ENCODE results near the gene ZIC4.

The ZIC4 gene

GRCh38 chr3:147355084-147355752 is 51.1 kb downstream of the ZIC4 start:
- no peak for DNase-seq (ENCODE audit: low read depth in 3 of 3)

- DNase-seq (ENCODE audit: low read depth in 3 of 3): no peak
Observed at GRCh38 chr3:147354623-147355022, 51.7 kb downstream of the ZIC4 start.

- no peak for DNase-seq (ENCODE audit: low read depth in 3 of 3)
Observed at GRCh38 chr3:147351301-147351700, 55.0 kb downstream of the ZIC4 start.

GRCh38 chr3:147348976-147349375 is 57.4 kb downstream of the ZIC4 start:
- DNase-seq (ENCODE audit: low read depth in 3 of 3): no peak

- DNase-seq (ENCODE audit: low read depth in 3 of 3): no peak
Observed at GRCh38 chr3:147343926-147344325, 62.4 kb downstream of the ZIC4 start.

- DNase-seq (ENCODE audit: low read depth in 3 of 3): no peak
Observed at GRCh38 chr3:147341727-147342126, 64.6 kb downstream of the ZIC4 start.

GRCh38 chr3:147336543-147337278 is 69.6 kb downstream of the ZIC4 start:
- DNase-seq (ENCODE audit: low read depth in 3 of 3): no peak
